ENCODE results near the gene RNASEL. TPM values are rescaled to one million over a fixed set of nuclear protein-coding genes. Genes with fewer than 3 reads are reported as not detected.
"Not testable (repeated sequence)": the region's sequence is repeated elsewhere in the genome, so short reads cannot be mapped to it uniquely, and the experiment has no call there.

The RNASEL gene
- total RNA-seq, 1 donor from 2014 or later, result 3.3 TPM

GRCh38 chr1:182549811-182550210 lies 39.2 kb downstream of the RNASEL start:
- H3K27me3 Mint-ChIP-seq (ENCODE audit: low read depth), result no peaks in the 10 kb centered on the region
- no peak for TF ChIP-seq CTCF (conservative IDR thresholded peaks at IDR 0.05)
- H3K27ac Mint-ChIP-seq (ENCODE audit: unreplicated experiment), result no peak overlapping the region
- no peaks in the 10 kb centered on the region for H3K4me1 Mint-ChIP-seq
- no peaks in the 10 kb centered on the region for H3K36me3 Mint-ChIP-seq (ENCODE audit: low read depth)
- no peak overlapping the region for H3K4me3 Mint-ChIP-seq
- H3K9me3 Mint-ChIP-seq, result no peaks in the 10 kb centered on the region
- no peak for DNase-seq (ENCODE audit: low read depth, low spot score)

GRCh38 chr1:182549346-182549745 lies 39.7 kb downstream of the RNASEL start:
- TF ChIP-seq CTCF (conservative IDR thresholded peaks at IDR 0.05), result no peak
- no peak overlapping the region for H3K27ac Mint-ChIP-seq (ENCODE audit: unreplicated experiment)
- no peaks in the 10 kb centered on the region for H3K27me3 Mint-ChIP-seq (ENCODE audit: low read depth)
- DNase-seq (ENCODE audit: low read depth, low spot score), result no peak
- H3K9me3 Mint-ChIP-seq, result no peaks in the 10 kb centered on the region
- H3K4me3 Mint-ChIP-seq, result no peak overlapping the region
- no peaks in the 10 kb centered on the region for H3K36me3 Mint-ChIP-seq (ENCODE audit: low read depth)
- H3K4me1 Mint-ChIP-seq, result no peaks in the 10 kb centered on the region

- no peak overlapping the region for H3K4me3 Mint-ChIP-seq
- no peak for DNase-seq (ENCODE audit: low read depth, low spot score)
- H3K27me3 Mint-ChIP-seq (ENCODE audit: low read depth), result peaks cover 13% of the 10 kb centered on the region
- no peak for TF ChIP-seq CTCF (conservative IDR thresholded peaks at IDR 0.05)
- H3K27ac Mint-ChIP-seq (ENCODE audit: unreplicated experiment), result no peak overlapping the region
- no peaks in the 10 kb centered on the region for H3K36me3 Mint-ChIP-seq (ENCODE audit: low read depth)
- peaks cover 6% of the 10 kb centered on the region for H3K9me3 Mint-ChIP-seq
- H3K4me1 Mint-ChIP-seq, result no peaks in the 10 kb centered on the region
These were observed 55.2 kb downstream of the RNASEL start for GRCh38 chr1:182533896-182534295.

- H3K27ac Mint-ChIP-seq (ENCODE audit: unreplicated experiment); H3K4me1 Mint-ChIP-seq; H3K36me3 Mint-ChIP-seq (ENCODE audit: low read depth); H3K4me3 Mint-ChIP-seq; DNase-seq (ENCODE audit: low read depth, low spot score): not testable (repeated sequence)
- Mint-ChIP-seq H3K9me3 (peaks cover 23% of the 10 kb centered on the region), H3K27me3 (ENCODE audit: low read depth) (peaks cover 16% of the 10 kb centered on the region)
These were observed 60.9 kb downstream of the RNASEL start for GRCh38 chr1:182528206-182528605.

GRCh38 chr1:182527680-182528079 lies 61.4 kb downstream of the RNASEL start:
- TF ChIP-seq CTCF (conservative IDR thresholded peaks at IDR 0.05), result no peak
- Mint-ChIP-seq H3K9me3 (peaks cover 23% of the 10 kb centered on the region), H3K36me3 (ENCODE audit: low read depth) (peaks cover 5% of the 10 kb centered on the region), H3K4me1 (no peaks in the 10 kb centered on the region), H3K4me3 (no peak overlapping the region), H3K27ac (ENCODE audit: unreplicated experiment) (no peak overlapping the region), H3K27me3 (ENCODE audit: low read depth) (peaks cover 16% of the 10 kb centered on the region)
- DNase-seq (ENCODE audit: low read depth, low spot score), result no peak

- Mint-ChIP-seq H3K4me1 (no peaks in the 10 kb centered on the region), H3K27me3 (ENCODE audit: low read depth) (peaks cover 9% of the 10 kb centered on the region), H3K4me3 (no peak overlapping the region), H3K36me3 (ENCODE audit: low read depth) (peaks cover 5% of the 10 kb centered on the region), H3K9me3 (peaks cover 23% of the 10 kb centered on the region), H3K27ac (ENCODE audit: unreplicated experiment) (no peak overlapping the region)
- no peak for TF ChIP-seq CTCF (conservative IDR thresholded peaks at IDR 0.05)
- DNase-seq (ENCODE audit: low read depth, low spot score), result no peak
These were observed 63.7 kb downstream of the RNASEL start for GRCh38 chr1:182525342-182525741.

Other genes with a start within 250 kb of the RNASEL start
- gene GLUL, start 197.5 kb downstream of the RNASEL start, total RNA-seq, result 522 and 529 TPM in 2 replicates
- not detected in 2 replicates for gene TEDDM1, start 188.6 kb downstream of the RNASEL start, total RNA-seq
- gene RGSL1, start 139.1 kb downstream of the RNASEL start, total RNA-seq, result not detected in 2 replicates
- gene RGS16, start 15.1 kb upstream of the RNASEL start, total RNA-seq, result 5.8 and 6.4 TPM in 2 replicates
- 1.8 and 2.4 TPM in 2 replicates for gene RGS8, start 95.3 kb upstream of the RNASEL start, total RNA-seq
- gene NPL, start 200.5 kb upstream of the RNASEL start, total RNA-seq, result 9.1 and 12.7 TPM in 2 replicates